Right ventricle myocardium inferior (tissue), 1 donor: ENCODE data around the gene TBC1D22A. TPM values are rescaled to one million over a fixed set of nuclear protein-coding genes. Genes with fewer than 3 reads are reported as not detected.

ENCODE experiments used
- ATAC-seq: fragments of 200-7000 bp; cut with Tn5 transposase; one replicate; pipeline ENCODE4 v1.9.1; 2020; ENCODE audit warnings: mild to moderate bottlenecking, moderate library complexity
- DNase-seq: peaks from one replicate; pipeline ENCODE4 v3.0.0; 2021; ENCODE audit errors: missing footprints
- intact Hi-C: fragments of 100-400 bp; cut with DNase I; formaldehyde crosslinking; loops from one replicate; pipeline ENCODE4 v1.11.0; 2022
- total RNA-seq: library from RNA; stranded (reverse); fragmentation: NEBNext Ultra II Directional; extraction: Animal tissue kit (Norgen Biotek cat#: 25700); gene quantifications from one replicate; pipeline ENCODE4 v1.2.1, GENCODE V29; 2021
- donor health status: DM: no; HTN: yes; CAD: no; lungs with severe emphysema.

The TBC1D22A gene
- total RNA-seq, 1 donor from 2014 or later: 14.6 TPM

- peak; percentile 94 for ATAC-seq
- peak; percentile 77 for DNase-seq
- intact Hi-C loops: no loop called here
Observed at GRCh38 chr22:46881373-46882118, 119.1 kb downstream of the TBC1D22A start.

GRCh38 chr22:46883092-46883910 lies 120.9 kb downstream of the TBC1D22A start:
- ATAC-seq: no peak
- intact Hi-C loops: no loop called here

DNA sequence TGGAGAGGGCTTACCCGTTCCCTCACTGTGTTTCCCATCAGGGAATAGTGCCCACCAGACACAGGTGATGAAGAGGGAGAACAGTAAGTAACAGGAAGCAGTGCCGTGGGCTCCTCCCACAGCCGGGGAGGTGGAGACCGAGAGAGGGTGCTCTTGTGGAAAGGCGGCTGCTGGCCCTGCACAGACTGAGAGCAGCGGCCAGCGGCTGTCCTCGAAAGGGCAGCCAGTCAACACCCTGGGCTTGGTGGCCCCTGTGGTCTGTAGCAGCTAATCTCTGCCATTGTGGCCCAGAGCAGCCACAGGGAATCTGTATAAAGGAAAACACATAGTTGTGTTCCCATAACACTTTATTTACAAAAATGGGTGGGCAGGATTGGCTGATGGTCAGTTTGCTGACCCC lies 121.9 kb downstream of the TBC1D22A start:
- no peak for ATAC-seq
- no peak for DNase-seq
- intact Hi-C loops: no loop called here

More at GRCh38 chr22:46883092-46883910, 120.9 kb downstream of the TBC1D22A start:
- DNase-seq: no peak

- intact Hi-C loops: no loop called here
- DNase-seq: no peak
Observed at GRCh38 chr22:46887978-46888377, 125.5 kb downstream of the TBC1D22A start.

DNA sequence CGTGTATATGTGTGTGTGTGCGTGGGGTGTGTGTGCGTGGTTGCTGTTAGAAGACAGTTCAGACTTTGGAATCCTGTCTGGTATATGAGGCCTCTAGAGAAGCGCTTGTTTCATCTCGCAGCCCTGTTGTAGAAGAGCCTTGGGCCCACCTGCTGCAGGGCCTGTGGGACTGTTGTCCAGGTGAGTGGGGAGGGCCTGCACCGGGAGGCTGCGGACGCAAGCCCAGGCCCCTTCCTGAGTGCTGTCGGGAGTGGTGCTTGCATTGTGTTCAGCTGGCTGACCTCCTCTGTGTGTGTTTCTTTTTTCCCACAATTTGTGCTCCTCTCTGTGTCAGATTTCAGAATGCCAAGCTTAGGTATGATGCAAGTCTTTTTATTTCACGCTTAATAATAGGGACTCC lies 128.4 kb downstream of the TBC1D22A start:
- ATAC-seq (no peak), DNase-seq (no peak)
- intact Hi-C loops: no loop called here

More at GRCh38 chr22:46887978-46888377, 125.5 kb downstream of the TBC1D22A start:
- no peak for ATAC-seq

DNA sequence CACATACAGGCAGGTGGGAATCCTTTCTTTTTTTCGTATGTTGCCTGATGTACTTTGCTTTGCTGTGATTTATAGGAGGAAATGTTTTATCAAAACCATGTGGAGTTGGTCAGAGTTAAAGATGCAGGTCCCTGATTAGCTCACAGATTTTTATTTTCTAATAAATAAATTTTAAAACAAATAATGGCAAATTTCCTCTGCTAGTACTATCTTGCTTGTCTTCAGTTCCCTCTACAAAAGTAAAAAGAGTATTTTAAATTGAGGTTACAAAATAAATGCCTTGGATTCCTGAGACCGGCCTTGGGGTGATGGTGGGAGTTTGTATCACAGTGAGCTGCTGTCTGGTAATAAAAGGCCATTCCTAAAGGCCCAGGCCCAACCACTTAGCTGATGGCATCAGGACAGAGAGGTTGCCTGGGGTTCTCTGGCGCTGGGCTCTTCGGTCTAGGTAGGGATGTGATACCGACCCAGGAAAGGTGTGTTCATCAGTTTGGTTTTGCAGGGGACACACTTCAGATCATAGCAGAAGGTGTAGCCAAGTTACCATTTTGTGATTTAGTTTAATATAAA lies 129.0 kb downstream of the TBC1D22A start:
- DNase-seq (no peak), ATAC-seq (no peak)
- intact Hi-C loops: no loop called here

GRCh38 chr22:46892866-46893265 lies 130.4 kb downstream of the TBC1D22A start:
- ATAC-seq: no peak
- intact Hi-C loops: no loop called here
- no peak for DNase-seq

- intact Hi-C loops: no loop called here
- no peak for DNase-seq
- no peak for ATAC-seq
Observed at GRCh38 chr22:46893281-46894020, 131.0 kb downstream of the TBC1D22A start.

- intact Hi-C loops: no loop called here
- peak; percentile 93 for ATAC-seq
- no peak for DNase-seq
Observed at GRCh38 chr22:46894081-46894671, 131.7 kb downstream of the TBC1D22A start.

- DNase-seq: no peak
- no peak for ATAC-seq
- intact Hi-C loops: no loop called here
Observed at GRCh38 chr22:46894851-46895640, 132.6 kb downstream of the TBC1D22A start.

- intact Hi-C loops: no loop called here
- no peak for ATAC-seq
- DNase-seq: no peak
Observed at GRCh38 chr22:46895753-46896152, 133.3 kb downstream of the TBC1D22A start.

- ATAC-seq (no peak), DNase-seq (no peak)
- intact Hi-C loops: no loop called here
Observed at GRCh38 chr22:46896166-46896565, 133.7 kb downstream of the TBC1D22A start.

- intact Hi-C loops: no loop called here
- ATAC-seq: no peak
- DNase-seq: no peak
Observed at GRCh38 chr22:46896568-46897245, 134.3 kb downstream of the TBC1D22A start.

DNA sequence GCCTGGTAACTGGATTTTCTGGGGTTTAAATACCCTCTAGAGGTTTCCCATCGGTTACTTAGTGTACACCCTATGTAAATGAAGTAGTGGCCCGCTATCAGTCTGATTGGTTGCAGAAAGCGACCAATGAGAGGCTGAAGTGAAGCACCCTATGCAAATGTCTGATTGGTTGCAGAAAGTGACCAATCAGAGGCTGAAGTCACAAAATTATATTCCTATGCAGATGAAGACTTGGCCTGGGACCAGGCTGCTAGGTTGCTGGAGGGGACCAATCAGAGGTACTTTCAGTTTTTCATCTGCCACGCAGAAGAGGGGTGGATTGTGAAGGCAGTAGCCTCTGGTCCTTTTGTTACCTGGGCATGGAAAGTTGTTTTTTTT lies 134.8 kb downstream of the TBC1D22A start:
- ATAC-seq: no peak
- intact Hi-C loops: no loop called here
- no peak for DNase-seq

DNA sequence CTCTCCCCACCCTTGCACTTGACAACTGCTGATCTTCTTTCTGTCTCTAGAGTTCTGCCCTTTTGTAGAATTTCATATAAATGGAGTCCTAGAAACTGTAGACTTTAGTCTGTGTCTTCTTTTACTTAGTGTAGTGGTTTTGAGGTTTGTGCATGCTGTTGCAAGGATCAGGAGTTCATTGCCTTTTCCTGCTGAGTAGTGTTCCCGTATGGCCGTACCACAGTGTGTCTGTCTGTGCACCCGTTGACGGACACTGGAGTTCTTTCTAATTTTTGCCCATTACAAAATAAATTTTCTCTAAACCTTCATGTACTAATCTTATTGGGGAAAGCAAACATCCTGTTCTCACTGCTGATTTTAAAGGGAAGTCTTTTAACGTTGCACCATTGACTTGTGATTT lies 138.1 kb downstream of the TBC1D22A start:
- DNase-seq: no peak
- intact Hi-C loops: no loop called here
- no peak for ATAC-seq

- ATAC-seq (no peak), DNase-seq (no peak)
- intact Hi-C loops: no loop called here
Observed at GRCh38 chr22:46902436-46902835, 140.0 kb downstream of the TBC1D22A start.
